Measurements from ENCODE around the gene CNST.
"Not testable (repeated sequence)": the region's sequence is repeated elsewhere in the genome, so short reads cannot be mapped to it uniquely, and the experiment has no call there.

CNST gene

GRCh38 chr1:246680696-246681130 is 114.5 kb downstream of the CNST start:
- DNase-seq, result no peak

GRCh38 chr1:246681900-246682895 is 115.9 kb downstream of the CNST start:
- DNase-seq, result no peak

DNA sequence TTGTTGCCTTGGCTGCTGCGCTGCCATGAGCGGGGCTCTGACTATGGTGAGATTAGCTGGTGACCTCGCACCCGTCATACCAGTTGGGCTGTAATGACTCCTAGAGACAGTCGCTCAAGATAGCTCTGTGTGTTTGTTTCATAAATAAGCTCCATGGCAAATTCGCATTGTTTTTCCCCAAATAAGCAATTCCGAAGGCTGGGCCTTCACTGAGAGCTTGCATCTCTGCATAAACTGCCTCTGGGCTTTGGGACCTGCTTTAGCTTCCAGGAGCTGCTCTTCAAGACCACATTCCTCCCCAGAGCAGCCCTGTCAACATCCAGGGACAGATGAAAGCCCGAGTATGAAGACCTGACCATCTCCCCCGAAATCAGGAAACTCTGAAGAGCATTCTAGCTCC is 117.3 kb downstream of the CNST start:
- DNase-seq, result no peak

GRCh38 chr1:246687002-246687401 is 120.7 kb downstream of the CNST start:
- DNase-seq, result no peak

DNA sequence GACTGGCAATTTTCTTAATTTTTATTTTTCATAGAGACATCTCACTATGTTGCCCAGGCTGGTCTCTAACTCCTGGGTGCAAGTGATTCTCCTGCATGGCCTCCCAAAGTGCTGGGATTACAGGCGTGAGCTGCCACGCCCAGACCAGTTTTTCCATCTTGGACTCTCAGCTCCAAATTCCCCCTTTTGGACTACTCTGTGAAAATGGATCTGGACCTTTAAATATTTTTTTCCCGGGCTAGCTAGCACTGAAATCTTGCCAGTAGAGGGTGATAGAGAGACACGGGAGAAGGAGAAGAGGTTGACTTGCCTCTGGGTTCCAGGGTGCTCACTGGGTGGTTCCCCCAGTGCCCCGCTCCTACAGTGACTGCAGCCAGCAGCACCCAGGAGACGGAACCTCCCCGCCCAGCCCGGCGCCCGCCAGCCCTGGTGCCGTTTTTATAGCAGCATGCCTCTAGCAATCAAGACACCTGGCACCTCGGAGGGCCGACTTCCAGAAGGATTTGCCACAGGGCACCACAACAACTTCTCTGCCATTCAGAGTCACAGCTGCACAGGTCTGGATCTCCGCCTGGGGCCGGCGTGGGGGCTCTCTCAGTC is 123.3 kb downstream of the CNST start:
- no peak for DNase-seq

GRCh38 chr1:246690100-246690499 is 123.8 kb downstream of the CNST start:
- DNase-seq, result no peak

DNA sequence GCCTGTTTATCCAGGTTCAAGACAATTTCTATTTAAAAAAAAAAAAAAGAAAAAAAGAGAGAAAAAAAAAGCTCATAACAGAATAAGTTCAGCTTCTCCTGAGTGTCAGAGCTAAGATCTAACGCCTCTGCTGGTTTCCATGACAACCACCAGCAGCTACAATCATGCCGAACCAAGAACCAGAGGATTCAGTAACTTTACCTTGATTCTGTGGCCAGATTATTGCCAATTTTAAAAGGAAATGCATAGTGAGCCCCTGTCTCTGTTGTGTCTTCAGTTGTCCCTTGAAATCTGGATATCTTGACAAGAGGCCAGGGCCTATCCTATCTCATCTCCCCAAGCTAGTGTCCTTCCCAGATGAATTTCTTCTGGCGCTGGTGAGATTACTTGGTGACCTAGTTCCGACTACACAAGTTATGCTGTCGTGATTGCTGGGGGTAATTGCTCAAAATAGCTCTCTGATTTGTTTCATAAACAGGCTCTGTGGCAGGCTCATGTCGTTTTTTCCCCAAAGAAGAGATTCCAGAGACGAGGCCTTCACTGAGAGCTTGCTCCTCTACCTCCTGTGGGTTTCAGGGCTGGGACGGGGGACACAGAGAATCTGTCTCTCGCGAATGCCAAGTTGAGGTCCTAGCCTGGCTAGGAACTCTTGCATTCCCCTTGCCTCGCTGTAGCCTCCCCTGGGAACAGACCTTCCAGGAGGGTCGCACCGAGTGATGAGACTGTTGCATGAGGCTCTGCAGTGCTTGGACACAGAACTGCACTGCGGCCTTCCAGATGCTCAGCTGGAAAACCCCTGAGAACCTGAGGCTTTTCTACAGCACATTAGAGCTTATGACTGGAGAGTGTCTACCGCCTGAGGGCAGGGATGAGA is 125.6 kb downstream of the CNST start:
- DNase-seq, result no peak

- DNase-seq, result not testable (repeated sequence)
Measured at GRCh38 chr1:246694213-246694895, 128.1 kb downstream of the CNST start.

DNA sequence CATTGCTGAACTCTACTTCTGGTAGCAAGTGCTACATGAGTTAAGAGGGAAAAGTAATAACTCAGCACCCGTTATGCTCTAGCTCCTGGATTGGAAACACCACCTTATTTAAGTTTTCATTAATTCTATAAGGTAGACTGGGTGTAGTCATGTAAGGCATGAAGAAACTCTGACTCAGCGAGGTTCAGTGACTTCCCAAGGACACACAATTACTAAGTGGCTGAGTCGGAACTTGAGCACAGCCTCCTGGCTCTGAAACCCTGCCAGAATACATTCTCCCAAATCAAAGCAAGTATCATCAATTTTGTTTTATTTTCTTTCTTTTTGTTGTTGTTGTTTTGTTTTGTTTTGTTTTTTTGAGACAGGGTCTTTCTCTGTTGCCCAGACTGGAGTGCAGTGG is 128.9 kb downstream of the CNST start:
- DNase-seq, result no peak

DNA sequence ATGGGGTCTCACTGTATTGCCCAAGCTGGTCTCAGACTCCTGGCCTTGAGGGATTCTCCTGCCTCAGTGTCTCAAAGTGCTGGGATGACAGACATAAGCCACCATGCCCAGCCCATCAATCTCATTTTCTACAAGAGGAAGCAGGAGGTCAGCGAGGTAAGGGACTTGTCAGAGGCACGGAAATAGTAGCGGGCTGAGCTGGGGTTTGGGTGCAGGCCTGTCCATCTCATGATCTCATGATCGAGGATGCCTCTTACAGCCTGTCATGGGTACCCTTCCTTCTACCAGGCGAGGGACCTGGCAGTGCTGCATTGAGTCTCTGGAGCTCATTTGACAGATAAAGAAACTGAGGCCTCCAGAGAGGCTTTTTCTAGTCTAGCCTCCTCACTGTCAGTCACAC is 129.4 kb downstream of the CNST start:
- DNase-seq, result no peak

DNA sequence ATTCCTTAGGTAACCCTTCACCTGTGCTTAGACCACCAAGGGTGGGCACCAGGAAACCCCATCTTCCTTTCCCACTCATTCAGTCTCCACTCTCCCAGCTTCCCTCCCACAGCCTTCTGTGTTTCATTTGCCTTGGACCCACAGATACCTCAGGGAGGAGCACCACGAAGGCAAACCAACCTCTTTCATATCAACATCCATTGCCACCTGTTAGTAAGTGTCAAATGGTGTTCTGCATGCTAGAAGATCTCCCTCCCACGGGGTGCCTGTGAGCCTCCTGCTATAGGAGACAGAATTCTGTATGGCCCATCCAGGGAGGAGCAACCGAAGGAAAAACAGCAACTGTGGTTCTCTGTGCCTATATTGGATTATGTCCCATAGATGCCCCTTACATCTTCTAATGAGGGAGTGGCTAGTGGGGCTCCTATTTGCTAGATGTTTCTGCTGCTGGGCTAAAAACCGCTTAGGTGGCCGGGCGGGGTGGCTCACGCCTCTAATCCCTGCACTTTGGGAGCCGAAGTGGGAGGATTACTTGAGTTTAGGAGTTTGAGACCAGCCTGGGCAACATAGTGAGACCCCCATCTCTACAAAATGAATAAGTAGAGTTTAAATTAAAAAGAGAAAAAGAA is 132.3 kb downstream of the CNST start:
- DNase-seq, result no peak

DNA sequence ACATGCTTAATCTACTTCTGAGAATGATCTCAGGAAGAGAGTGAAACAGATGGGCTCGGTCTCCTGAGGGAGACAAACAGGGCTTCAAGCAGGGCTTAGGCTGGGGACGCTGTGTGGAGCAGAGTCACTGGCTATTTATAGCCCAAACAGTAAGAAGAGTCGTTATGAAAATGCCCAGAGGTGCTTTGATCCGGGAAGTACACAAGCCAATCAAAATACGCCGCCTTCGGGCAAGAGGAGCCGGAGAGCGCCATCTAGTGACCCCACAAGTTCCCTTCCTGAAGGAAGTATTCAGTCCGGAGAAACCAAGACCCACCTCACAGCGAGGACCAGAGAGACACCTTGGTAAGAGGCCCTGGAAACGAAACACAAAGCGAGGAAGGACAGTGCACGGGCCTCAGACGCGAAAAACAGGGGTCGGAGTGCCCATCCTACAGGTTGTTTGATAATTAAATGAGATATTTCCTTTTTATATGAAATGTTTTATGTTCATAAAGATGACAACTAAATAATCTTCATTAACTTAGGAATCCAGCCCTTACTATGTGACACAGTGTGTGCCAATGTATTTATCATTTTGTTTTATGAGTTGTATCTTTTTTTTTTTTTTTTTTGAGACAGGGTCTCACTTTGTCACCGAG is 133.0 kb downstream of the CNST start:
- DNase-seq, result peak; percentile 70

GRCh38 chr1:246703581-246703980 is 137.3 kb downstream of the CNST start:
- DNase-seq, result no peak

DNA sequence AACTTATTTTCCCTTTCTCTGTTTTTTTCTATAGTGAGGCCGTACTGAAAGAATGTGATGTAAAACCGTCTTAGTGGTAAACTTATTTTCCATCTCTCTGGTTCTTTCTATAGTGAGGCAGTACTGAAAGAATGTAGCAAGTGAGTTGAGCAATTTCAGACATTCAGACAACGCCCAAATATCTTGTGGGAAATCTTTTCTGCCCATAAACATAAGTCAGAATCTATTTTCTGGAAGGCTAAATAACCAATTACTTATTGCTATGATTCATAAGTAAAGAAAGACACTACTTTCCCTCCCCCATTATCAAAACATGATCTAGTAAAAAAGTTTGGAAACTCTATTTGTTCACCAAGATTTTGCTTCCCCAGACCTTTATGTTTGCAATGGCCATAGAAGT is 139.1 kb downstream of the CNST start:
- DNase-seq, result no peak

GRCh38 chr1:246708166-246708565 is 141.9 kb downstream of the CNST start:
- DNase-seq, result no peak

GRCh38 chr1:246709196-246709595 is 142.9 kb downstream of the CNST start:
- DNase-seq, result no peak

GRCh38 chr1:246709835-246710234 is 143.6 kb downstream of the CNST start:
- no peak for DNase-seq

DNA sequence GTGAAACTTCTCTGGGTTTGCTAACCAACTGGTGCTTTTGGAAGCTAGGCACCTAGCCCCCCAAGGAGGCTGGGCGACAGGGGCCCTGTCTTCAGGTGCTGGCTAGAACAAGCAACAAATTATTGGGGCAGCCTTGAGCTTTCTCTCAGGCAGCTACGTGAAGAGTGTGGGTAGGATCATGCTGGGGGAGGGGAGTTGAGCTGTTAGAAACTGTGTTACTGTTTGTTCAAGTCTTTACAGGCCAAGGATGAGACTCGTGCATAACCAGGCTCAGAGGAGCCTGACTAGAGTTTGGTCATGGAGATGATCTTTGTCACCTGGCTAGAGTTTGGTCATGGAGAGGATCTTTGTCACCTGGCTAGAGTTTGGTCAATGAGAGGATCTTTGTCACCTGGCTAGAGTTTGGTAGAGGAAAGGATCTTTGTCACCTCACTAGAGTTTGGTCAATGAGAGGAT is 145.3 kb downstream of the CNST start:
- DNase-seq, result no peak

GRCh38 chr1:246712428-246712827 is 146.2 kb downstream of the CNST start:
- DNase-seq, result not testable (repeated sequence)

Data from effector CD4-positive, alpha-beta T cell (primary cell).